Measurements from ENCODE around the gene GASK1A.

GASK1A gene

GRCh38 chr3:43012174-43012573 lies 33.1 kb downstream of the GASK1A start:
- no peak overlapping the region for H3K4me3 ChIP-seq (ENCODE audit: low read depth, low read length)

GRCh38 chr3:43013256-43013655 lies 34.1 kb downstream of the GASK1A start:
- no peak overlapping the region for H3K4me3 ChIP-seq (ENCODE audit: low read depth, low read length)

- H3K4me3 ChIP-seq (ENCODE audit: low read depth, low read length): no peak overlapping the region
These were observed 34.6 kb downstream of the GASK1A start for GRCh38 chr3:43013743-43014155.

- no peak overlapping the region for H3K4me3 ChIP-seq (ENCODE audit: low read depth, low read length)
These were observed 35.1 kb downstream of the GASK1A start for GRCh38 chr3:43014241-43014640.

- no peak overlapping the region for H3K4me3 ChIP-seq (ENCODE audit: low read depth, low read length)
These were observed 35.8 kb downstream of the GASK1A start for GRCh38 chr3:43014956-43015355.

GRCh38 chr3:43015572-43015971 lies 36.5 kb downstream of the GASK1A start:
- no peak overlapping the region for H3K4me3 ChIP-seq (ENCODE audit: low read depth, low read length)

- H3K4me3 ChIP-seq (ENCODE audit: low read depth, low read length): no peak overlapping the region
These were observed 37.1 kb downstream of the GASK1A start for GRCh38 chr3:43015991-43016865.

GRCh38 chr3:43017004-43017403 lies 37.9 kb downstream of the GASK1A start:
- H3K4me3 ChIP-seq (ENCODE audit: low read depth, low read length): no peak overlapping the region

GRCh38 chr3:43017593-43018195 lies 38.6 kb downstream of the GASK1A start:
- no peak overlapping the region for H3K4me3 ChIP-seq (ENCODE audit: low read depth, low read length)

GRCh38 chr3:43018246-43018645 lies 39.1 kb downstream of the GASK1A start:
- H3K4me3 ChIP-seq (ENCODE audit: low read depth, low read length): no peak overlapping the region

- H3K4me3 ChIP-seq (ENCODE audit: low read depth, low read length): no peak overlapping the region
These were observed 40.1 kb downstream of the GASK1A start for GRCh38 chr3:43019006-43019809.

- no peak overlapping the region for H3K4me3 ChIP-seq (ENCODE audit: low read depth, low read length)
These were observed 40.7 kb downstream of the GASK1A start for GRCh38 chr3:43019826-43020225.

GRCh38 chr3:43021186-43021585 lies 42.1 kb downstream of the GASK1A start:
- H3K4me3 ChIP-seq (ENCODE audit: low read depth, low read length): no peak overlapping the region

GRCh38 chr3:43022121-43022520 lies 43.0 kb downstream of the GASK1A start:
- H3K4me3 ChIP-seq (ENCODE audit: low read depth, low read length): no peak overlapping the region

GRCh38 chr3:43023066-43023465 lies 44.0 kb downstream of the GASK1A start:
- H3K4me3 ChIP-seq (ENCODE audit: low read depth, low read length): no peak overlapping the region

- no peak overlapping the region for H3K4me3 ChIP-seq (ENCODE audit: low read depth, low read length)
These were observed 44.6 kb downstream of the GASK1A start for GRCh38 chr3:43023746-43024145.

GRCh38 chr3:43024181-43024885 lies 45.2 kb downstream of the GASK1A start:
- no peak overlapping the region for H3K4me3 ChIP-seq (ENCODE audit: low read depth, low read length)

GRCh38 chr3:43025423-43025822 lies 46.3 kb downstream of the GASK1A start:
- H3K4me3 ChIP-seq (ENCODE audit: low read depth, low read length): no peak overlapping the region

- H3K4me3 ChIP-seq (ENCODE audit: low read depth, low read length): no peak overlapping the region
These were observed 48.9 kb downstream of the GASK1A start for GRCh38 chr3:43028001-43028400.

- H3K4me3 ChIP-seq (ENCODE audit: low read depth, low read length): no peak overlapping the region
These were observed 49.8 kb downstream of the GASK1A start for GRCh38 chr3:43028678-43029490.
